HG03520 (cell line): ENCODE measurements around the gene COL18A1.

Experiments used
- ATAC-seq: cut with Tn5 transposase; IDR thresholded peaks from one replicate; pipeline ENCODE4 v1.9.1; 2021; ENCODE audit warnings: mild to moderate bottlenecking, moderate library complexity; ENCODE audit not compliant: unreplicated experiment

The COL18A1 gene

GRCh38 chr21:45487891-45488600 is 83.1 kb downstream of the COL18A1 start:
- ATAC-seq = no peak

GRCh38 chr21:45488931-45489721 is 84.2 kb downstream of the COL18A1 start:
- no peak for ATAC-seq

GRCh38 chr21:45489722-45489982 is 84.7 kb downstream of the COL18A1 start:
- no peak for ATAC-seq

GRCh38 chr21:45490049-45490731 is 85.2 kb downstream of the COL18A1 start:
- ATAC-seq = no peak

GRCh38 chr21:45491056-45491455 is 86.1 kb downstream of the COL18A1 start:
- ATAC-seq = no peak

- ATAC-seq = no peak
These were observed 86.7 kb downstream of the COL18A1 start for GRCh38 chr21:45491623-45492022.

GRCh38 chr21:45492765-45493164 is 87.8 kb downstream of the COL18A1 start:
- no peak for ATAC-seq

- no peak for ATAC-seq
These were observed 88.5 kb downstream of the COL18A1 start for GRCh38 chr21:45493401-45494001.

- ATAC-seq = no peak
These were observed 89.3 kb downstream of the COL18A1 start for GRCh38 chr21:45494135-45494850.

- no peak for ATAC-seq
These were observed 90.1 kb downstream of the COL18A1 start for GRCh38 chr21:45494851-45495680.

GRCh38 chr21:45496151-45496967 is 91.4 kb downstream of the COL18A1 start:
- ATAC-seq = no peak

GRCh38 chr21:45496968-45497845 is 92.2 kb downstream of the COL18A1 start:
- ATAC-seq = no peak

GRCh38 chr21:45497846-45498645 is 93.1 kb downstream of the COL18A1 start:
- ATAC-seq = no peak

- ATAC-seq = no peak
These were observed 93.7 kb downstream of the COL18A1 start for GRCh38 chr21:45498646-45499000.

- ATAC-seq = no peak
These were observed 94.3 kb downstream of the COL18A1 start for GRCh38 chr21:45499201-45499750.

- no peak for ATAC-seq
These were observed 95.1 kb downstream of the COL18A1 start for GRCh38 chr21:45499970-45500577.
